SIG-M5 treated with dmso at 0.1 percent for 504 hours (cell line): ENCODE measurements around the gene ADARB2.

Experiments used
- DNase-seq: peaks from one replicate; lab custom pipeline; 2025; ENCODE audit not compliant: unreplicated experiment; lab: John Stamatoyannopoulos, UW

Gene ADARB2

DNA sequence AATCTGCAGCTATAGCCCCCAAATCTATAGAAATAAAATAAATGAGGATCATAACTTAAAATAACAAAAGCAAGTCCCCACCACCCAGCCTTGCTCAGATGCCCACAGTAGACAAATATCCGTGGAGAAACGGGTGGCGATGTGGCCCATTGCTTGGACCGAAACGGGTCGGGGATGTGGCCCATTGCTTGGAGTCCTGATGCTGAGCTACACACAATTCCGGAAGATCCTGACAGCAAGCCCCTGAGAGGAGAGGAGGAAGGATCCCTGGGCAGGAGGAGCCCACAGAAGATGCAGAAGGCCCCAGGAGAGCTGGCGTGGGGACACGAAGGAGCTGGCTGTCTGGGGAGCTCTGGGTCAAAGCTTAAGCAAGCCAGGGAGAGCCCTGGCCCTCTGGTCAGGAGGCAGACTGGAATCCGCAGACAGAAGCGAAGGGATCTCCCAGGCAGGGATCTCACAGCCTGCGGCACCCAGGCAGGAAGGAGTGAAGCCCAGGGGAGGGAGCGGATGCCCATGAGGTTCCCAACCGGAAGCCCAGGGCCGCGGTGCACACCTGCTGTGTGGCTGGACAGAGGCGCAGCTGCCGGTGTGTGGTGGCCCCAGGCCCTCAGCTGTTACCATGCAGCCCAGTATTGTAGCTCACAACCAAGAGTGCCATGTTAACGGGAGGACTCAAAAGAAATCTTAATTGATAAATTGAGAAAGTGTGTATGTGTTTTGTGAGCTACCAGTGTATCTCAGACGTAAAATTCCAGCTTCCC, 138.8 kb downstream of the ADARB2 start:
- DNase-seq = no peak

DNA sequence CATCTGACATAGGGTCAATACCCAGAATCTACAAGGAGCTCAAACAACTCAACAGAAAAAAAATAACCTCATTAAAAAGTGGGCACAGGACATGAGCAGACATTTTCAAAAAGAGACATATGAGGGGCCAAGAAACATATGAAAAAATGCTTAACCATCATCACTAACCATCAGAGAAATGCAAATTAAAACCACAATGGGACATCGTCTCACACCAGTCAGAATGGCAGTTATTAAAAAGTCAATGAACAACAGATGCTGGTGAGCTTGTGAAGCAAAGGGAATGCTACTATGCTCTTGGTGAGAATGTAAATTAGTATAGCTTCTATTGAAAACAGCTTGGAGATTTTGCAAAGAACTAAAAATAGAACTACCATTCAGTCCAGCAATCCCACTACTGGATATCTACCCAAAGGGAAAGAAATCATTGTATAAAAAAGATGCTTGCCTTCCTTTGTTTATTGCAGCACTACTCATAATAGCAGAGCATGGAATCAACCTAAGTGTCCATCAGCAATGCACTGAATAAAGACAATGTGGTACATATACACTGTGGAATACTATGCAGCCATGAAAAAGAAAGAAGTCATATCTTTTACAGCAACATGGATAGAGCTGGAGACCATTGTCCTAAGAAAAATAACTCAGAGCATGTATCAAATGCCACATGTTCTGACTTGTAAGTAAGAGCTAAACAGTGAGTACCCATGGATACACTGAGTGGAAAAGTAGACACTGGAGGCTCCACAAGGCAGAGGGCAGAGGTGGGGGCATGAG, 139.8 kb downstream of the ADARB2 start:
- DNase-seq = no peak

DNA sequence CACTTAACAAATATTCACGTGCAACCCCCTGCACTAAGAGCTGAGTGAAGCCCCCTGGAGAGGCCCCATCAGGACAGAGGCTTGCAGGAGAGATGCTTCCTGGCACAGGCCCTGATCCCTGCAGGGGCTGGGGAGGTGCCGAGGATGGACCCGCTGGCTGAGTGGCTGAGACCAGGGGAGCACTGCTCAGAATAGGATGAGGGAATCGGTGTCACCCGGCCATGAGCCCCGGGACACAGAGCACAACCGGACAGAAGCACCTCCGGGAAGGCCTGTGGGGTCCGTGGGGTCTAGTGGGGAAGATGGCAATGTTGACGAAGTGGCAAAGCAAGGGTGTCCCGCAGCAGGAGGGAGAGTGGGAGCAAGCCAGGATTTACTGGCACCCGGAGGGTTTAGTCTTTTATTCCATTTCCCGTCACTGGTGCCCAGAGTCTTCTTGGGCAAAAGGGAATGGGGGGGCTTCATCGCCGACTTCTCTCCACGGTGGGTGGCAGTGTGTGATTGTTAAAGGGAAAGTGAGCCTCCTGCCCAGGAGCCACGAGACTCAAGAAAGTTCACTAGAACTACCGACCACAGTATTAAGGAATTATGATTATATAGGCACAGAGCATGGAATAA, 140.7 kb downstream of the ADARB2 start:
- DNase-seq = no peak

DNA sequence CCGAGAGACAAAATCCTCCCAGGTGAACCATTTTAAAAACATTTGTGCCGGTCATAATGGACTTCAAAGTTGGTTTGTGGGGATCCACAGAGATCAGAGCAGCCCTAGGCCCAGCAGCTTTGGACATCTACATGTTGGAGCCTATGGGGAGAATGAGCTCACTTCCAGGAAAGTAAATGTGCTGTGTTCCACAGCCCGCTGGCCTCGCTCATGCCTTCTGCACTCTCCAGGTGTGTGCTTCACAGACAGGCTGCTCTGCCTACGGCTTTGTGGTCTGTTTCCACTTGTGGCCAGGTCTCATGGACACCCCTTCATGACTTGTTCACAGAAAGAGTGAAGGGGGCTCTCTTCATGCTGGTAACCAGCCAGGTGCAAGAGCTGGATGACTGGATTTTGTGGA, 141.6 kb downstream of the ADARB2 start:
- no peak for DNase-seq

DNA sequence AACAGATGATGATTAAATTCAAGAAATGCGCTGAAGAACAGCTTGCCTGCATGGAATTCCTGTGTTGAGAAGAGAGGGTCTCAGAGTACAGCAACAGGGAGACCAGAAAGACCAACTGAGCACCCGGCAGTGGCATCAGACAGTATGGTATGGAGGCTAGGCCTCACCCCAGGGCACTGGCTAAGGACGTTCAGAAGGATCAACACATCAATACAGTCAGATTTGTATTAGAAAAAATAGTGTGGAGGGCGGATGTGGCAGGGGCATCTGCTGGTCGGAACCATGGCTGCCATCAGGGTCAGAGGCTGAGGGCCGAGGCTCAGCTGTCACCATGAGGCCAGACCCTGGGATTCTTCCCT, 142.1 kb downstream of the ADARB2 start:
- DNase-seq = no peak

DNA sequence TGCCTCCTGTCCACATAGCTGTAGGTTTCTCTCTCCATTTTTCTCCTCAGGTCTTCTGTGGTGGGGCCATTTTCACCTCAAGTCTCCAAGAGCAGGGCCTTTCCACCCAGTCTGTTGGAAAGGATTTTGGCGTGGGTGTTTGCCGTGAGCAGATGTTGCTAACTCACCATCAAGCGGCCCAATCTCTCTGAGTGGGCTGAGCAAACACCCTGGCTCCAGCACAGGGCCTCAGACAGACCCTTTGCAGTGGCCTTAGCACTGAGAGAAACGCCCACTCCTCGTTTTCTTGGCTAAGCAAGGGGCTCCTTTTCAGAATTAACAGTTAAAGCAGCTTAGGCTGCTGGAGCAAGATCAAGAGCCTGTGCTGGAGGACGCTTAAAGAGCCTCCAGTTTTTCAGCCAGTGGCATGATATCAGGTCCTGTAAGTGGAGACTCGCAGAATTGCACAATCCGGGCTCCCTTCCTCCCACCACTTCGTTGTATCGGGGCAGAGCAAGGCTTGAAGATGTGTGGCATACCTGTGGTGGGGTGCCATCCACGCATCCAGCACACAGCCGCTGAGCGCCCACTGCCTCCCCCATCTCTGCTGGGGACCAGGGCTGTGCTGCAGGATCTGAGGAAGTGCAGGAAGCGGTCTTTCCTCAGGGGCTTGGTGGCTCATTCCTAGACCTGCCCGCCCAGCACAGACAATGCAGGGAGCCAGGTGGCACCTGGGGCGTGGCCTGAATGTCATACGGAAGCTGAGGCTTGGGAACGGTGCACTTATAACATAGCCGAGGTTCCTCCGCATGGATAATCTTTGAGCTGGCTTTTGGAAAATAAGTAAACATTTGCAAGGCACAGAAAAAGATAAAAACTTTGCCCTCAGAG, 142.7 kb downstream of the ADARB2 start:
- DNase-seq = no peak

DNA sequence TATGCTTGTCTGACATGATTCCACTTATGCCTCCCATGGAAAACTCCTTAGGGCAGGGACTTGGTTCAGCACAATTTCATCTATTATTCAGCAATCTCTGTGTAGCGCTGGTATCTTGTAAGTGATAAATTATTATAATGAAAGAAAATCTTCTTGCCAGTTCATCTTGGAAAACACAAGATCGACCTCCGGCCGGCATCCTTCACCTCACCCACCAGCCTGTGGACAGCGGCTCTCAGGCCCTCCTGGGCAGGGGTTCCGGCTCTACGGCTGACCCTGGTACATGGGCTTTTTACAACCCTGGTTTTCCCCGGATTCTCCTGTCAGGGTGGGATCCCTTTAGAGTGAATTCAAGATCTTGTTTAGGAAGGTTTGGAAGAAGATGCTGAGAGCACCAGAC, 145.6 kb downstream of the ADARB2 start:
- DNase-seq = no peak

DNA sequence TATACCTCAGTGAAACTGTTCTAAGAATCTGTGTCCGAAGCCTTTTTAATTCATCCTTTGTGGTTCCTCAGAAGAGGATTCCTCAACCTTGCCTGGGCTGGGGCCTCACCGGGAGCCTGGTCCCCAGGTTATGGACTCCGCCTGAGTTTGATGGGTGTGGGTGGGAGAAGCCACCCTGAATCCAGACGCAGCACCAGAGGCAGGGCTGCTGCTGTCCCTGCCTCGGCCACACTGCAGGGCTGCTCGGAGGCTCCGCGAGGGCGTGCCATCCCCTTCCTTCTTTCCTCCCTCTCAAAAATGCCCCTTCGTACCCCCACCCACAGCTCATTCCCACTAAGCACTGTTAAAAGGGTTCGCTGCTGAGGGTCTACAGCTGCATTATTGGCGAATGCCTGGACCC, 146.3 kb downstream of the ADARB2 start:
- DNase-seq = no peak

DNA sequence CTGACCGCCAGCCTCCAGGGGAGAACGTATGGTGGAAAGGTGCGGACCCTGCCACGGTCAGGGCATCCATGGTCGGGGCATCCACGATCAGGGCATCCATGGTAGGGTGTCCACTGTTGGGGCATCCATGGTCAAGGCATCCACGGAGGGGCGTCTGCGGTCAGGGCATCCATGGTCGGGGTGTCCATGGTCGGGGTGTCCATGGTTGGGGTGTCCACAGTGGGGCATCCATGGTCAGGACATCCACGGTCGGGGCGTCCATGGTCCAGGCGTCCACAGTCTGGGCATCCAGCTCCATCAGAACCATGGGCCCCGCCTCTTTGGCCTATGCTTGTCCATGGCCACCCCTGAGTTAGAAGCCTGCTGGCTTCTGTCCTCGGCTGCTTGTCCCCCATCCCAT, 148.1 kb downstream of the ADARB2 start:
- no peak for DNase-seq

DNA sequence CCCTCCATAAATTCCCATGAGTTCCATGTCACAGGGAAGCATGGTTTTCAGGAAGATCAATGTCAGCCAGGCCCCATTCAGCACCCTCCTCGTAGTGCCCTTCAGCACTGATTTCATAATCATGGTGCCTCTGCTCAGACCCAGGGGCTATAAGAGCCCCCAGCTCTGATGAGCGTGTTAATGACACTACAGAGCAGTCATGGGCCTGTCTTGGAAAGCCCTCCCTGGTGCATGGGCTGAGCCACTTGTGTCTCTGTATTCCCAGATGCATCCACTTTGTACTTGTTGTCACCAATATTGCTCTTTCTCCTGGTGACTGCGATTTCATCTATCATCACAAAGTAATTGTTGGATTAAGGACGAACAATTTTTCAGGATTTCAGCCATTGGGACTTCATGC, 154.6 kb downstream of the ADARB2 start:
- DNase-seq = no peak

DNA sequence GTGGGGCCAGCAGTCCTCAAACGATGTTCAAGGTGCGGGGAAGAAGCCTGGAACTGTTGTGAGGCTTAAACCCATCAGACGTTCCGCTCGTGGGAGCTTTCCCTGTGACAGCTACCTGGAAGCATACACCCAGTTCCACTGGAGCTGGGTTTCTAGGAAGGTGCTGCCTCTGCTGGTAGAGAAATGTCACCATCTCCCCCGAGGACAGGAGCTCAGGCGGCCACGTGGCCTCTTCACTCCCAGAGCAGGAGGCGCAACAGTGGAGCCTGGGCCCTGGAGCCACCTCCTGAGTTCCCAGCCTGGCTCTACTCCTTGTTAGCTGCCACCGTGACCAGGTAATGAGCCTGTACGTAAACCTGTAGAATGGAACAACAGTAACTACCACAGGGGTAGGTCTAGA, 156.1 kb downstream of the ADARB2 start:
- DNase-seq = no peak

DNA sequence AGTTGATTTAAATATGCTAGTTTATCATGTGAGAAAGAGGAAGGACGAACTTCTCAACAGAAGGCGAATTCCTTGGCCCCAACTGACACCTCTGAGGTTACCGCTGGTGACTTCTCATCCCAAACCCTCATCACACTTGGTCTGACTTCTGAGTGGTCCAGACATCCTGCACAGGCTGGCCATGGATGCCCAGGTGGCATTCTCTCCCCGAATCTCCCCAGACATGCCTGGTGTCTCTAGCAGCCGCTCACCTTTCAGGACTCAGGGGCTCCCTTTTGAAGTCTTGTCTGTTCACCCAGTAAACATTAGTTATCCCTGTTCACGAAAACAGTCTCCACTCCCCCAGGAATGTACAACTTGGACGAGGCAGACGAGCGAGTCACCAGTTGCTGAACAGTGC, 157.7 kb downstream of the ADARB2 start:
- no peak for DNase-seq

DNA sequence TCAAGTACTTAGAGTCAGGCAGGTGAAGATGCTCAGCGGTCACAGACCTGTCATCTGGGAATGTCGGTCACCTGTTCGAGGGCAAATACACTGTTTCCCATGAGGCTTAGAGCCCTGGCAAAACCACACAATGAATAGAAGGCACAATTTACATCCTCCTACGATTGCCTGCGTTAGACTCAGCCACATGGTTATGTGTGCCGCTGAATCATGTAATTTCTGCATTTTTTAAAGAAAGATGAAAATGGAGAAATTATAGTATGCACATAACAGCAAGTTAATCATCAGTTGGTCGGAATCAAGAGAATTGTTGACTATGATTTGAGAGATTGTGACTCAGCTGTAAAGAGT, 158.2 kb downstream of the ADARB2 start:
- no peak for DNase-seq

DNA sequence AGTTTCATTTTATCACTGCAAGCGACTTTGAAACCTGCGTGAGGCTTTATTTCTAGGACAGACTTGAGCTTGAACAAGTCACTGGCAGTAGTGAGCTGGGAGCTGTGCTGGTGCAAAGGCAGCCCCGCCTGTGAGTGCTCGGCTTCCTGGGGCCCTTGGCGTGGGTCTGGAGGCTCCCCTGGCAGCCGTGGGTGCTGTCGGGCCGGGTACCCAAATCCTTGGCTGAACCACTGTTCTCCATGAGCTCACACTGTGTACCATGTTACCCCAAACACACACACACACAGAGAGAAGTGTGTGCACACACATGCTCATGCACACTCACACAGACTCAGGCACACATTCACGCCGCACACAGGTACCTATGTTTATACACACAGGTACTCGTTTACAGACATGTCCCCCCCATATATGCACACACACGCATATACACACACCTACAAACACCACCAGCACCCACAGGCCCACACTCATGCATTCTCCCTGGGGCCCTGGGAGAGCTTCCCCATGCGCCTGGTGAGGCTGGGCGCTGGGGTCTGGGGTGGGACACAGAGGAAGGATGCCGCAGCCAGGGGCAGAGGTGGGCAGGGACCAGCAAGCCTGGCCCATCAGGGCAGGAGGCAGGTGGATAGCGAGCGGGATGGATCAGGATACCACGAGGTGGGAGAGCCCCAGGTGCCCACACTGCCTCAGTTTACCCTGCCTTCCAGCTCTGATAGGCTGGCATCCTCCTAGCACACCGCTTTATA, 158.8 kb downstream of the ADARB2 start:
- DNase-seq = no peak

DNA sequence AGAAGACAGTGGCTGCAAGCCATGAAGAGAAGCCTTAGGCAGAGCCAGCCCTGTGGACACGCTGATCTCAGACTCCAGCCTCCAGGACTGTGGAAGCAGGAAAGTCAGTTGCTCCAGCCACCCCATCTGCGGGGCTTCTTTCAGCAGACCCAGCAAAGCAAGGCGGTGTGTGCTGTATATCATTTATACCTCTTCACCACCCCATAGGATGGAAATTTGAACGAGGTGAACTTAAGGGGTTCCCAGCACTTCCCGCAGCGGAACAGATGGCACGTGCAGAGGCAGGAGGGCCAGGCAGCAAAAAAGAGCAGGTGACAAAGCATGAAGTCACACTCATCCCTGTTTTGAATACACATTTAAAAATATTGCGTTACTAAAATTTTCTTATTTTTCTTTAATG, 159.4 kb downstream of the ADARB2 start:
- no peak for DNase-seq

DNA sequence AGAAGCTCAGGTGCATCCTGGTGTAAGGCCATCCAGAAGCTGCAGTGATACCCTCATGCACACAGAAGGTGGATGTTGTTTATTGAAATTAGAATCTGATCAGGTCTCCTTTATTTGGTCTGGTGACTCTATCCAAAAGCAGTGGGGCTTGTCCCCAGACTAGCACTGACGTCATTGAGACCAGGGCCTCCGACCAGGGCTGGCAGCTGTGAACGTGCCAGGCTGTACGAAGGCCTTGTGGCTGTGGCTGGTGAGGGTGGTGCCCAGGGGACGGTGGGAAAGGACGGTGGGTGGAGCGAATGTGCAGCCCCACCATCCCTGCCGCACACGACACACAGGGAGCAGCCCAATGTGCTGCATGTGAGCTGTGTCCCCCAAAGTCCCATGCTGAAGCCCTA, 160.0 kb downstream of the ADARB2 start:
- DNase-seq = no peak

DNA sequence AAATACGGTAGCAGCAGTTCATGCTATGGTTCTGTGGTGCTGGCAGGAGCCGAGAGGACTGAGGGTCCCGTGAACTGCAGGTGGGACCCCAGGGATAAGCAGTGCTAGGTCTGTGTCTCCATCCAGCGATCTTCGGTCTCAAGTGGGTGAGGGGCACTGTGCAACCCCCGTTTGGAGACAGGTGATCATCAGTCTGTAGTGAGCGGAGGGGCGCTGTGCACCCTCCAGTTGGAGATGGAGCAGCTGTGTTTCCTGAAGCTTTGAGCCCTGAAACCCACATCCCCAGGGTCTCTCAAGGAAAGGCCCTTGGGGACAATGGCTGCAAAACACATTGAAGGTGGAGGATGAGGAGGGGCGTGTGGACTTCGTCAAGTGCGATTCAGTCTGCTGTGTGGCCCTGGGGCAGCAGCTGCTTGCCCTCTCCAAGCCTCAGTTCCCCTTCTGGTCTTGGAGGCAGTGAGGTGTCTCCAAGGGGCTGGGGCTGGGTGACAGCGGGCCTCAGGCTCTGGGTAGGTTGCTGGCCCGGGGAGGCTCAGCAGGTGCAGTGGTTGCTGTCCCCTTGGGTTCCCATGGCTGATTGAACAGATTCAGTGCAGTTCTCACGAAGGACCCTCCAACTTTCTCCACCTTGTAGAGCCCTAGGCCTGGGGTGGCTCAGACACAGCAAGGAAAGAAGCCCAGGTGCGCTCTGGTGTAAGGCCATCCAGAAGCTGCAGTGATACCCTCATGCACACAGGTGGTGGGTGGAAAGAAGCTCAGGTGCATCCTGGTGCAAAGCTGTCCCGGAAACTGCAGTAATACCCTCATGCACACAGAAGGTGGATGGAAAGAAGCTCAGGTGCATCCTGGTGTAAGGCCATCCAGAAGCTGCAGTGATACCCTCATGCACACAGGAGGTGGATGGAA, 160.6 kb downstream of the ADARB2 start:
- no peak for DNase-seq

DNA sequence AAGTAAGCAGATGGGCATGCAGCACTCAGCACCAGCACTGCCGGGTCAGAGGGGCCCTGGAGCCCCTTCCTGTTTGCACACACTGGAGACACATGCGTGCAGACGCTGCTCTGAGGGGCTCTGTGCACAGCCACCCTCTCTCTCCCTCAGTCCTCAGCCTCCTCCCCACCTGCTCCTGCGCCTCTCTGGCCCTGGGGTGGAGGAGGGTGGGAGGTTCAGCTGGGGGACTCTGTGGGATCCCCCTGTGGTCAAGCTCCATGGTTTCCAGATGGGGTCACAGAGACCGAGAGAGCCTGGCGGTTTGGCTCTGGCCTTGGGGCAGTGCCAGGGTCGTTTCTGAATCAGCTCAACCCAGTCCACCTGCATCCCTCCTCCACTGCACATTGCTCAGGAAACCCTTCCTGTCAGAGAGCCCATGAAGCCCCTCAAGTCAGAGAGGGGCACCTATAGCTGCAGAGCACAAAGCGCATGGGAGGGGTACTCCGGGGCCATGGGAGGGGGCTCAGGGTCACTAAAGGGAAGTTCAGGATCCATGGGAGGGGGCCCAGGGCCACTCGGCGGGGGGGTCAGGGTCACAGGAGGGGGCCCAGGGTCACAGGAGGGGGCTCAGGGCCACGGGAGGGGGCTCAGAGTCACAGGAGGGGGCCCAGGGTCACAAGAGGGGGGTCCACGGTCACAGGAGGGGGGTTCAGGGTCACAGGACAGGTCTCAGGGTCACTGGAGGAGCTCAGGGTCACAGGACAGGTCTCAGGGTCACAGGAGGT, 161.7 kb downstream of the ADARB2 start:
- DNase-seq = no peak

DNA sequence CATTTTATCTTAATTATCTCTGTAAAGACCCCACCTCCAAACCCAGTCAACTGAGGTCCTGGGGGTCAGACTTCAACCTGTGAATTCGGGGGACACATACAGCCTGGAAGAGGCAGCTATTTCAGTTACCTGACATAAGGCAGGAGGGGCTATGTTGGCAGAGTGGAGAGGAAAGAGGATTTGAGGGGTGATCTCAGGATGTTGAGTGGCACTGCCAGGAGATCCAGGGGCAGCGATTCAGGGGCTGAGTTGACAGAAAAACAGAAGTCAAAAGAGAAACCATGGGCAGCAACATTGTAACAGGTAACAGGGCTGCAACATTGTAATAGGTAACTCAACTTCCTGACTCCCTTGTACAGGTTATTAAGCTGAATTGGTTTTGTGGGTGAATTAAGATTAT, 162.6 kb downstream of the ADARB2 start:
- no peak for DNase-seq
